ENCODE data around the gene MRPL1. TPM values are rescaled to one million over a fixed set of nuclear protein-coding genes. Genes with fewer than 3 reads are reported as not detected.
"Not testable (repeated sequence)": the region's sequence is repeated elsewhere in the genome, so short reads cannot be mapped to it uniquely, and the experiment has no call there.

The MRPL1 gene
- polyA plus RNA-seq, 10 donors = 57.2 to 76.6 (median 68.7) TPM

GRCh38 chr4:77963004-77963403, 100.4 kb downstream of the MRPL1 start:
- no peak for DNase-seq

- DNase-seq = not testable (repeated sequence)
These were observed 111.0 kb downstream of the MRPL1 start for GRCh38 chr4:77973657-77974056.

- not testable (repeated sequence) for DNase-seq
These were observed 120.4 kb downstream of the MRPL1 start for GRCh38 chr4:77982900-77983540.

- DNase-seq = not testable (repeated sequence)
These were observed 121.1 kb downstream of the MRPL1 start for GRCh38 chr4:77983612-77984311.

- DNase-seq = no peak
These were observed 127.3 kb downstream of the MRPL1 start for GRCh38 chr4:77989968-77990367.

- no peak for DNase-seq
These were observed 127.8 kb downstream of the MRPL1 start for GRCh38 chr4:77990456-77990855.

GRCh38 chr4:77990904-77991358, 128.3 kb downstream of the MRPL1 start:
- DNase-seq = peak in 2 of 3 donors; percentile 3 to 29

- no peak for DNase-seq
These were observed 130.0 kb downstream of the MRPL1 start for GRCh38 chr4:77992581-77992980.

- peak; percentile 32 to 64 (median 43) for DNase-seq
These were observed 131.6 kb downstream of the MRPL1 start for GRCh38 chr4:77994194-77994721.

- no peak for DNase-seq
These were observed 133.4 kb downstream of the MRPL1 start for GRCh38 chr4:77996076-77996475.

- DNase-seq = no peak
These were observed 138.9 kb downstream of the MRPL1 start for GRCh38 chr4:78001531-78001930.

GRCh38 chr4:78002260-78002659, 139.6 kb downstream of the MRPL1 start:
- DNase-seq = peak in 1 of 3 donors; percentile 11

Other genes with a start within 250 kb of the MRPL1 start
- 10 to 100 TPM; 23.9 to 43.6 (median 31.9) TPM for gene CNOT6L, start 43.5 kb upstream of the MRPL1 start, polyA plus RNA-seq (ENCODE audit: insufficient read length in 10 of 10)
- 10 to 100 TPM in 1 of 10 donors, 1 to 10 TPM in 9; 3.6 to 14.0 (median 7.2) TPM for gene FRAS1, start 194.5 kb downstream of the MRPL1 start, polyA plus RNA-seq (ENCODE audit: insufficient read length in 10 of 10)

Data from muscle of back (tissue), 11 donors.